ENCODE measurements around the gene TSPAN9. TPM values are rescaled to one million over a fixed set of nuclear protein-coding genes. Genes with fewer than 3 reads are reported as not detected.

TSPAN9 gene
- total RNA-seq, 1 experiment from 2014 or later = 13.2 TPM

- RAD21 ChIA-PET (ENCODE audit: low non-redundant PET in 1 of 2, low total read pairs in 2 of 2, uncharacterized antibody in 2 of 2, unreplicated experiment in 2 of 2) = no interaction called here
- no peak overlapping the region for H3K9ac ChIP-seq (ENCODE audit: low read length)
These were observed 154.3 kb downstream of the TSPAN9 start for GRCh38 chr12:3231399-3231876.

GRCh38 chr12:3233797-3234196, 156.6 kb downstream of the TSPAN9 start:
- Histone ChIP-seq H3K9me3 (ENCODE audit: control insufficient read depth in 1 of 2, insufficient read depth in 1 of 2, low read depth in 1 of 2, low read length in 2 of 2) (no peaks in the 10 kb centered on the region), H4K20me1 (ENCODE audit: insufficient read depth) (no peaks in the 10 kb centered on the region), H3K9ac (ENCODE audit: low read length) (no peak overlapping the region), H3K36me3 (ENCODE audit: control insufficient read depth in 1 of 2, insufficient read depth in 2 of 2, low read length in 2 of 2) (no peaks in the 10 kb centered on the region), H3K4me3 (replicated peaks in 1 of 2; ENCODE audit: low read depth in 1 of 2, low read length in 2 of 2) (no peak overlapping the region), H3K27ac (ENCODE audit: low read depth, low read length) (no peak overlapping the region), H3K27me3 (ENCODE audit: insufficient read depth, low read length) (no peaks in the 10 kb centered on the region), H3K4me1 (ENCODE audit: control insufficient read depth in 1 of 2, insufficient read depth in 2 of 2, low read length in 2 of 2) (peaks cover 17 to 25% of the 10 kb centered on the region in 2 experiments), H3K9me2 (ENCODE audit: insufficient read depth) (no peaks in the 10 kb centered on the region), H3K4me2 (ENCODE audit: low read length) (no peak overlapping the region), H2AFZ (ENCODE audit: low read depth, low read length, poor library complexity, severe bottlenecking) (no peak overlapping the region), H3K79me2 (ENCODE audit: insufficient read depth, low read length) (no peaks in the 10 kb centered on the region)
- DNase-seq (ENCODE audit: low read depth, low spot score) (no peak), ATAC-seq (no peak)
- no TSS peak for BruUV-seq (replicated peaks)
- POLR2A ChIA-PET = no interaction called here
- RAD21 ChIA-PET (ENCODE audit: low non-redundant PET in 1 of 2, low total read pairs in 2 of 2, uncharacterized antibody in 2 of 2, unreplicated experiment in 2 of 2) = no interaction called here
- CTCF ChIA-PET = no interaction called here
- intact Hi-C loops (cut with micrococcal nuclease) = no loop called here
- TF ChIP-seq POLR2AphosphoS5 (IDR thresholded peaks at IDR 0.05; ENCODE audit: low read depth, low read length) (no peak), CTCF (IDR thresholded peaks at IDR 0.05 in 2 of 3, conservative IDR thresholded peaks at IDR 0.05 in 1 of 3; ENCODE audit: borderline replicate concordance in 1 of 3, insufficient read depth in 1 of 3, low read depth in 2 of 3, low read length in 2 of 3) (no peak), FOSL1 (IDR thresholded peaks at IDR 0.05; ENCODE audit: low read depth) (no peak), REST (IDR thresholded peaks at IDR 0.05; ENCODE audit: low read depth) (no peak), ZBTB33 (IDR thresholded peaks at IDR 0.05; ENCODE audit: extremely low read depth, insufficient replicate concordance, low read length) (no peak), POLR2A (IDR thresholded peaks at IDR 0.05; ENCODE audit: borderline replicate concordance, extremely low read depth, insufficient read depth, insufficient read length) (no peak), EZH2 (IDR thresholded peaks at IDR 0.05) (no peak), CEBPB (IDR thresholded peaks at IDR 0.05; ENCODE audit: low read depth) (no peak)

More at GRCh38 chr12:3231399-3231876, 154.3 kb downstream of the TSPAN9 start:
- TF ChIP-seq MAX (IDR thresholded peaks at IDR 0.05) (no peak), ATF3 (IDR thresholded peaks at IDR 0.05) (no peak)
- Histone ChIP-seq H3K9me2 (ENCODE audit: insufficient read depth) (no peaks in the 10 kb centered on the region), H4K20me1 (ENCODE audit: insufficient read depth) (no peaks in the 10 kb centered on the region), H3K4me3 (replicated peaks in 1 of 2; ENCODE audit: low read depth in 1 of 2, low read length in 2 of 2) (no peak overlapping the region), H3K4me2 (ENCODE audit: low read length) (no peak overlapping the region), H3K27me3 (ENCODE audit: insufficient read depth, low read length) (no peaks in the 10 kb centered on the region), H3K9me3 (ENCODE audit: control insufficient read depth in 1 of 2, insufficient read depth in 1 of 2, low read depth in 1 of 2, low read length in 2 of 2) (no peaks in the 10 kb centered on the region), H3K27ac (ENCODE audit: low read depth, low read length) (no peak overlapping the region), H2AFZ (ENCODE audit: low read depth, low read length, poor library complexity, severe bottlenecking) (no peak overlapping the region), H3K36me3 (ENCODE audit: control insufficient read depth in 1 of 2, insufficient read depth in 2 of 2, low read length in 2 of 2) (no peaks in the 10 kb centered on the region), H3K79me2 (ENCODE audit: insufficient read depth, low read length) (no peaks in the 10 kb centered on the region), H3K4me1 (ENCODE audit: control insufficient read depth in 1 of 2, insufficient read depth in 2 of 2, low read length in 2 of 2) (peaks cover 7 to 13% of the 10 kb centered on the region in 2 experiments)
- intact Hi-C loops (cut with micrococcal nuclease) = no loop called here
- ATAC-seq (no peak), DNase-seq (ENCODE audit: low read depth, low spot score) (no peak)
- ChIA-PET CTCF (no interaction called here), POLR2A (no interaction called here)
- no TSS peak for BruUV-seq (replicated peaks)

Data from HCT116 (cell line).